Naive thymus-derived CD4-positive, alpha-beta T cell (primary cell): ENCODE data around the gene LRRC32. TPM values are rescaled to one million over a fixed set of nuclear protein-coding genes. Genes with fewer than 3 reads are reported as not detected.

Source experiments
- ATAC-seq: fragments of 150-1000 bp; cut with Tn5 transposase; 2 replicates; pipeline ENCODE4 v1.10.0; 2021; ENCODE audit warnings: mild to moderate bottlenecking, moderate library complexity
- CTCF ChIA-PET: fragments of 350-600 bp; sonication (Branson Sonifier 250); formaldehyde crosslinking; loops from one replicate; lab custom pipeline; 2021; ENCODE audit warnings: antibody characterized with exemption; lab: Charles Lee
- POLR2A ChIA-PET: fragments of 350-600 bp; sonication (Branson Sonifier 250); formaldehyde crosslinking; loops from one replicate; lab custom pipeline; 2021; ENCODE audit warnings: antibody characterized with exemption, inconsistent platforms; lab: Charles Lee
- DNase-seq, 9 donors: peaks; one replicate each; pipeline versions ENCODE4 v3.0.0 to v3.0.0-alpha.2; 2020 to 2022; ENCODE audit warnings: mixed read lengths in 1 of 9
- H3K27ac ChIP-seq: one replicate; pipeline ENCODE4 v1.7.0; 2013; ENCODE audit warnings: mild to moderate bottlenecking, low read depth, low read length, moderate library complexity
- H3K27me3 ChIP-seq, 2 donors: one replicate each; pipeline ENCODE4 v1.7.0; 2013; ENCODE audit warnings: low read length in 2 of 2, mild to moderate bottlenecking in 2 of 2, moderate library complexity in 2 of 2; ENCODE audit not compliant: control insufficient read depth in 2 of 2, insufficient read depth in 2 of 2
- H3K36me3 ChIP-seq, 3 experiments: 1 replicate in 2 of 3; 2 replicates in 1 of 3; pipeline ENCODE4 v1.7.0; 2013; ENCODE audit warnings: low read length in 3 of 3, mild to moderate bottlenecking in 3 of 3, moderate library complexity in 1 of 3; ENCODE audit not compliant: insufficient read depth in 3 of 3, control insufficient read depth in 2 of 3
- H3K4me1 ChIP-seq, 2 donors: one replicate each; pipeline ENCODE4 v1.7.0; 2013; ENCODE audit warnings: low read length in 2 of 2, mild to moderate bottlenecking in 2 of 2, moderate library complexity in 1 of 2; ENCODE audit not compliant: control insufficient read depth in 2 of 2, insufficient read depth in 2 of 2
- H3K4me3 ChIP-seq: 2 replicates; pipeline ENCODE4 v1.7.0; 2013; ENCODE audit warnings: mild to moderate bottlenecking, low read length
- H3K9me3 ChIP-seq, 3 experiments: 1 replicate in 2 of 3; 2 replicates in 1 of 3; pipeline ENCODE4 v1.7.0; 2013; ENCODE audit warnings: low read length in 3 of 3; ENCODE audit not compliant: control insufficient read depth in 2 of 3
- H3K27ac Mint-ChIP-seq, 9 donors: one replicate each; pipeline ENCODE4 v1.8.0; 2020 to 2022; ENCODE audit warnings: mixed read lengths in 9 of 9, mild to moderate bottlenecking in 8 of 9, moderate library complexity in 5 of 9, inconsistent platforms in 2 of 9
- H3K27me3 Mint-ChIP-seq, 5 donors: one replicate each; pipeline ENCODE4 v1.8.0; 2021 to 2022; ENCODE audit warnings: mixed read lengths in 5 of 5, mild to moderate bottlenecking in 1 of 5
- H3K36me3 Mint-ChIP-seq, 5 donors: one replicate each; pipeline ENCODE4 v1.8.0; 2020 to 2022; ENCODE audit warnings: mixed read lengths in 5 of 5, mild to moderate bottlenecking in 3 of 5, inconsistent platforms in 1 of 5
- H3K4me1 Mint-ChIP-seq, 7 donors: one replicate each; pipeline ENCODE4 v1.8.0; 2020 to 2022; ENCODE audit warnings: mixed read lengths in 7 of 7, mild to moderate bottlenecking in 3 of 7, inconsistent platforms in 1 of 7
- H3K4me3 Mint-ChIP-seq, 10 donors: one replicate each; pipeline ENCODE4 v1.8.0; 2020 to 2022; ENCODE audit warnings: mild to moderate bottlenecking in 10 of 10, mixed read lengths in 10 of 10, moderate library complexity in 6 of 10, inconsistent platforms in 2 of 10
- H3K9me3 Mint-ChIP-seq, 11 donors: one replicate each; pipeline ENCODE4 v1.8.0; 2020 to 2022; ENCODE audit warnings: mixed read lengths in 11 of 11, mild to moderate bottlenecking in 4 of 11, inconsistent platforms in 1 of 11, moderate library complexity in 1 of 11
- intact Hi-C, 2 donors: fragments of 100-400 bp; cut with micrococcal nuclease; formaldehyde crosslinking; loops; one replicate each; pipeline ENCODE4 v1.15.1; 2023
- polyA plus RNA-seq, 2 donors: library from polyadenylated mRNA; unstranded; fragments of 300-500 nt; fragmentation: Illumina TruSeq; gene quantifications; one replicate each; pipeline ENCODE4 v1.2.3, GENCODE V29; 2021
- total RNA-seq, 6 experiments: library from RNA in 5 of 6; stranded (reverse) in 5 of 6; gene quantifications; 1 replicate in 5 of 6; 2 replicates in 1 of 6; pipeline ENCODE4 v1.2.3 and lab custom pipeline; 2021 to 2026

The LRRC32 gene
- total and polyA plus RNA-seq, 7 experiments from 2014 or later: 0.08 to 4.5 (median 0.61) TPM; not detected in 3

GRCh38 chr11:76706667-76707066, 36.1 kb upstream of the LRRC32 start:
- Mint-ChIP-seq H3K27me3 (peaks cover 4 to 12% (median 9%) of the 10 kb centered on the region in 5 donors), H3K36me3 (peaks cover 0 to 12% (median 0%) of the 10 kb centered on the region in 5 donors), H3K4me1 (peaks cover 0 to 1% (median 0%) of the 10 kb centered on the region in 7 donors), H3K9me3 (peaks cover 0 to 19% (median 0%) of the 10 kb centered on the region in 11 donors), H3K4me3 (no peak overlapping the region), H3K27ac (no peak overlapping the region)
- ATAC-seq: no peak
- Histone ChIP-seq H3K4me3 (no peak overlapping the region), H3K27ac (no peak overlapping the region), H3K27me3 (no peaks in the 10 kb centered on the region), H3K4me1 (no peaks in the 10 kb centered on the region), H3K9me3 (no peaks in the 10 kb centered on the region), H3K36me3 (no peaks in the 10 kb centered on the region)
- intact Hi-C loops: no loop called here
- CTCF ChIA-PET: interaction anchor here (0.8 kb wide), 1 partner anchor 15 kb away, joined by 3 read pairs; no protein-coding TSS in a partner anchor
- POLR2A ChIA-PET: no interaction called here
- DNase-seq: no peak

- CTCF ChIA-PET: no interaction called here
- Histone ChIP-seq H3K4me3 (no peak overlapping the region), H3K36me3 (no peaks in the 10 kb centered on the region), H3K27ac (no peak overlapping the region), H3K27me3 (no peaks in the 10 kb centered on the region), H3K9me3 (no peaks in the 10 kb centered on the region), H3K4me1 (no peaks in the 10 kb centered on the region)
- Mint-ChIP-seq H3K4me1 (peaks cover 0 to 1% (median 0%) of the 10 kb centered on the region in 7 donors), H3K9me3 (peaks cover 0 to 19% (median 0%) of the 10 kb centered on the region in 11 donors), H3K36me3 (peaks cover 0 to 12% (median 0%) of the 10 kb centered on the region in 5 donors), H3K27me3 (peaks cover 4 to 12% (median 9%) of the 10 kb centered on the region in 5 donors), H3K27ac (no peak overlapping the region), H3K4me3 (no peak overlapping the region)
- POLR2A ChIA-PET: no interaction called here
- no peak for ATAC-seq
- DNase-seq: no peak
- intact Hi-C loops: no loop called here
Observed at GRCh38 chr11:76705826-76706225, 35.3 kb upstream of the LRRC32 start.

- Histone ChIP-seq H3K9me3 (no peaks in the 10 kb centered on the region), H3K27ac (no peak overlapping the region), H3K36me3 (no peaks in the 10 kb centered on the region), H3K4me1 (no peaks in the 10 kb centered on the region), H3K27me3 (no peaks in the 10 kb centered on the region), H3K4me3 (no peak overlapping the region)
- H3K27me3 Mint-ChIP-seq: peaks cover 4 to 18% (median 9%) of the 10 kb centered on the region in 5 donors
- peaks cover 0 to 12% (median 0%) of the 10 kb centered on the region in 5 donors for H3K36me3 Mint-ChIP-seq
- H3K4me3 Mint-ChIP-seq: no peak overlapping the region
- intact Hi-C loops: no loop called here
- no peak for ATAC-seq
- no peak for DNase-seq
- ChIA-PET CTCF (no interaction called here), POLR2A (no interaction called here)
- peaks cover 0 to 19% (median 0%) of the 10 kb centered on the region in 11 donors for H3K9me3 Mint-ChIP-seq
- H3K4me1 Mint-ChIP-seq: peaks cover 0 to 1% (median 0%) of the 10 kb centered on the region in 7 donors
- H3K27ac Mint-ChIP-seq: no peak overlapping the region
Observed at GRCh38 chr11:76704171-76704948, 33.8 kb upstream of the LRRC32 start.

- Mint-ChIP-seq H3K4me3 (no peak overlapping the region), H3K4me1 (peaks cover 0 to 1% (median 0%) of the 10 kb centered on the region in 7 donors), H3K27ac (no peak overlapping the region), H3K36me3 (peaks cover 0 to 12% (median 0%) of the 10 kb centered on the region in 5 donors), H3K9me3 (peaks cover 0 to 19% (median 0%) of the 10 kb centered on the region in 11 donors), H3K27me3 (peaks cover 4 to 18% (median 9%) of the 10 kb centered on the region in 5 donors)
- Histone ChIP-seq H3K27me3 (no peaks in the 10 kb centered on the region), H3K4me3 (no peak overlapping the region), H3K4me1 (no peaks in the 10 kb centered on the region), H3K9me3 (no peaks in the 10 kb centered on the region), H3K36me3 (no peaks in the 10 kb centered on the region), H3K27ac (no peak overlapping the region)
- ChIA-PET CTCF (no interaction called here), POLR2A (no interaction called here)
- ATAC-seq: no peak
- intact Hi-C loops: no loop called here
- no peak for DNase-seq
Observed at GRCh38 chr11:76703707-76704106, 33.2 kb upstream of the LRRC32 start.

GRCh38 chr11:76702336-76703128, 32.0 kb upstream of the LRRC32 start:
- POLR2A ChIA-PET: no interaction called here
- H3K4me3 Mint-ChIP-seq: no peak overlapping the region
- H3K27ac ChIP-seq: no peak overlapping the region
- H3K27ac Mint-ChIP-seq: no peak overlapping the region
- no peaks in the 10 kb centered on the region for H3K36me3 ChIP-seq
- H3K27me3 ChIP-seq: no peaks in the 10 kb centered on the region
- DNase-seq (no peak), ATAC-seq (no peak)
- no peaks in the 10 kb centered on the region for H3K4me1 Mint-ChIP-seq
- CTCF ChIA-PET: no interaction called here
- peaks cover 0 to 12% (median 0%) of the 10 kb centered on the region in 5 donors for H3K36me3 Mint-ChIP-seq
- no peak overlapping the region for H3K4me3 ChIP-seq
- peaks cover 4 to 17% (median 6%) of the 10 kb centered on the region in 5 donors for H3K27me3 Mint-ChIP-seq
- no peaks in the 10 kb centered on the region for H3K9me3 ChIP-seq
- H3K4me1 ChIP-seq: no peaks in the 10 kb centered on the region
- peaks cover 0 to 19% (median 0%) of the 10 kb centered on the region in 11 donors for H3K9me3 Mint-ChIP-seq
- intact Hi-C loops: no loop called here

GRCh38 chr11:76701294-76702040, 30.9 kb upstream of the LRRC32 start:
- Mint-ChIP-seq H3K36me3 (peaks cover 0 to 12% (median 0%) of the 10 kb centered on the region in 5 donors), H3K9me3 (peaks cover 0 to 19% (median 0%) of the 10 kb centered on the region in 11 donors), H3K4me1 (no peaks in the 10 kb centered on the region), H3K4me3 (no peak overlapping the region), H3K27ac (no peak overlapping the region), H3K27me3 (peaks cover 4 to 17% (median 6%) of the 10 kb centered on the region in 5 donors)
- no peaks in the 10 kb centered on the region for H3K36me3 ChIP-seq
- no peak for ATAC-seq
- no peak overlapping the region for H3K27ac ChIP-seq
- no peak overlapping the region for H3K4me3 ChIP-seq
- H3K9me3 ChIP-seq: no peaks in the 10 kb centered on the region
- DNase-seq: no peak
- no peaks in the 10 kb centered on the region for H3K4me1 ChIP-seq
- H3K27me3 ChIP-seq: no peaks in the 10 kb centered on the region
- intact Hi-C loops: no loop called here
- POLR2A ChIA-PET: no interaction called here
- CTCF ChIA-PET: no interaction called here
